Body of pancreas (tissue), 4 donors: ENCODE measurements around the gene TYROBP. TPM values are rescaled to one million over a fixed set of nuclear protein-coding genes. Genes with fewer than 3 reads are reported as not detected.

Experiments
- ATAC-seq: fragments of 150-250 bp; one replicate; pipeline ENCODE4 v1.9.1; 2016
- DNase-seq, 4 donors: peaks; one replicate each; pipeline ENCODE4 v3.0.0-alpha.2; 2019
- H3K27ac ChIP-seq, 4 donors: fragments of 200-600 bp; sonication (generic); 1 replicate in 3 of 4; 2 replicates in 1 of 4; pipeline versions ENCODE4 v1.5.1 to v1.6.1; 2016 to 2019; ENCODE audit warnings: mild to moderate bottlenecking in 1 of 4, mixed read lengths in 1 of 4, moderate library complexity in 1 of 4
- H3K27me3 ChIP-seq, 2 donors: fragments of 200-600 bp; sonication (generic); one replicate each; pipeline ENCODE4 v1.6.0; 2016; ENCODE audit warnings: mild to moderate bottlenecking in 1 of 2
- H3K36me3 ChIP-seq, 2 donors: fragments of 200-600 bp; sonication (generic); replicated peaks in 1 of 2; 2 replicates each; pipeline ENCODE4 v1.5.1; 2016; ENCODE audit warnings: low read depth in 2 of 2; ENCODE audit not compliant: insufficient read depth in 1 of 2
- H3K4me1 ChIP-seq: fragments of 200-600 bp; sonication (generic); one replicate; pipeline ENCODE4 v1.6.0; 2016
- H3K4me3 ChIP-seq, 2 donors: fragments of 200-600 bp; sonication (generic); 1 replicate in 1 of 2; 2 replicates in 1 of 2; pipeline ENCODE4 v1.5.1; 2016 to 2019
- H3K9me3 ChIP-seq, 3 donors: fragments of 200-600 bp; sonication (generic); 1 replicate in 2 of 3; 2 replicates in 1 of 3; pipeline ENCODE4 v1.5.1; 2016
- POLR2A ChIP-seq, 3 donors: fragments of 450-650 bp; IDR thresholded peaks; one replicate each; pipeline ENCODE4 v1.6.1; 2016; ENCODE audit warnings: antibody characterized with exemption in 3 of 3, mild to moderate bottlenecking in 2 of 3
- WGBS, 2 donors: methylation state at CpG; one replicate each; pipeline ENCODE4 v1.1.5; 2017; 5-methylcytosine and 5-hydroxymethylcytosine counted together
- intact Hi-C: fragments of 100-400 bp; cut with DNase I; formaldehyde crosslinking; loops from one replicate; pipeline ENCODE4 v1.15.1; 2023
- small RNA-seq: library from RNA; depleted of rRNA; stranded (forward); fragments of <200 nt; gene quantifications from one replicate; pipeline ENCODE3, GENCODE V24; 2016
- total RNA-seq, 2 donors: library from RNA; depleted of rRNA; stranded (reverse); fragments of >200 nt; gene quantifications; one replicate each; pipeline ENCODE4 v1.1.0, GENCODE V29; 2016
- TF ChIP-seq, protein P1 (sequence below), 7 experiments: fragments of 450-650 bp in 4 of 7; fragments of 200-600 bp in 3 of 7; sonication (generic) in 3 of 7; IDR thresholded peaks; one replicate each; pipeline ENCODE4 v1.5.1; 2016 to 2019; ENCODE audit warnings: antibody characterized with exemption in 7 of 7

The TYROBP gene
- total RNA-seq, 2 donors from 2014 or later: 19.2 to 38.6 TPM

DNA sequence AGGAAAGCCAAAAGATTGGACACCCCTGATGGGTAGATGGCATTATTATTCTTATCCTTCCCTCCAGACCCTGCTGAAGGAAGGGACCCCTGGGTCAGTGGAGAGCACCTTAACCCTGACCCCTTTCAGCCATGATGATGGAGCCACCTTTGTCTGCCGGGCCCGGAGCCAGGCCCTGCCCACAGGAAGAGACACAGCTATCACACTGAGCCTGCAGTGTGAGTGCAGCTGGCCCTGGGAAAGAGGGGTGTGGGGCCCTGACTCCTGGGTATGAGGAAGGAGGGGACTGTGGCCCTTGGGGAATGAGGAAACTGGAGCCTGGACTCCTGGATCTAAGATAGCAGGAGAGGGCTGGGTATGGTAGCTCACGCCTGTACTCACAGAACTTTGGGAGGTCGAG lies 48.7 kb downstream of the TYROBP start:
- intact Hi-C loops: no loop called here
- DNase-seq: peak in 2 of 4 donors; percentile 53 to 57
- Histone ChIP-seq H3K4me1 (peaks cover 61% of the 10 kb centered on the region), H3K9me3 (no peaks in the 10 kb centered on the region), H3K36me3 (peaks cover 0 to 2% of the 10 kb centered on the region in 2 donors), H3K27me3 (no peaks in the 10 kb centered on the region), H3K27ac (peak overlapping the region in 2 of 4 donors; percentile 4 to 89), H3K4me3 (no peak overlapping the region)
- no peak for TF ChIP-seq POLR2A (IDR thresholded peaks at IDR 0.05)
- TF ChIP-seq, protein P1, sequence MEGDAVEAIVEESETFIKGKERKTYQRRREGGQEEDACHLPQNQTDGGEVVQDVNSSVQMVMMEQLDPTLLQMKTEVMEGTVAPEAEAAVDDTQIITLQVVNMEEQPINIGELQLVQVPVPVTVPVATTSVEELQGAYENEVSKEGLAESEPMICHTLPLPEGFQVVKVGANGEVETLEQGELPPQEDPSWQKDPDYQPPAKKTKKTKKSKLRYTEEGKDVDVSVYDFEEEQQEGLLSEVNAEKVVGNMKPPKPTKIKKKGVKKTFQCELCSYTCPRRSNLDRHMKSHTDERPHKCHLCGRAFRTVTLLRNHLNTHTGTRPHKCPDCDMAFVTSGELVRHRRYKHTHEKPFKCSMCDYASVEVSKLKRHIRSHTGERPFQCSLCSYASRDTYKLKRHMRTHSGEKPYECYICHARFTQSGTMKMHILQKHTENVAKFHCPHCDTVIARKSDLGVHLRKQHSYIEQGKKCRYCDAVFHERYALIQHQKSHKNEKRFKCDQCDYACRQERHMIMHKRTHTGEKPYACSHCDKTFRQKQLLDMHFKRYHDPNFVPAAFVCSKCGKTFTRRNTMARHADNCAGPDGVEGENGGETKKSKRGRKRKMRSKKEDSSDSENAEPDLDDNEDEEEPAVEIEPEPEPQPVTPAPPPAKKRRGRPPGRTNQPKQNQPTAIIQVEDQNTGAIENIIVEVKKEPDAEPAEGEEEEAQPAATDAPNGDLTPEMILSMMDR (IDR thresholded peaks at IDR 0.05): no peak
- ATAC-seq: no peak
- WGBS, 2 donors: 42 to 45% methylated on average over 3 to 4 of the region's 4 CpGs

DNA sequence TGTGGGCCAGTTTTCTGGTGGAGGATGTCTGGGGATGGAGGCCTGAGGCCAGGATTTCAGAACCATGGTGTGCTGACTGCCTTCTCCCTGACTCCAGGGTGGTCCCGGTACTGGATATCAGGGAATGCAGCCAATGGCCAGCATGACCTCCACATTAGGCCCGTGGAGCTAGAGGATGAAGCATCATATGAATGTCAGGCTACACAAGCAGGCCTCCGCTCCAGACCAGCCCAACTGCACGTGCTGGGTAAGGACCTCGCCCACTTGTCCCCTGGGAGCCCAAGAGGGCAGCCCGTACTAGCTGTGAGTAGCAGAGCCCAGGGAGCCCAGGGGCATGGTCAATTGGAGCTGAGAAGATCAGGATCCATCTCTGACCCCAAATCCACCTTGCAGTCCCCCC lies 49.8 kb downstream of the TYROBP start:
- Histone ChIP-seq H3K4me3 (no peak overlapping the region), H3K4me1 (peaks cover 72% of the 10 kb centered on the region), H3K27me3 (no peaks in the 10 kb centered on the region), H3K36me3 (no peaks in the 10 kb centered on the region), H3K27ac (peak overlapping the region in 2 of 4 donors; percentile 46 to 89), H3K9me3 (no peaks in the 10 kb centered on the region)
- ATAC-seq: no peak
- no peak for TF ChIP-seq POLR2A (IDR thresholded peaks at IDR 0.05)
- TF ChIP-seq, protein P1 (IDR thresholded peaks at IDR 0.05): no peak
- no peak for DNase-seq
- intact Hi-C loops: no loop called here
- WGBS, 2 donors: 70% methylated on average over 6 of the region's 6 CpGs; no CpG with 5 or more reads in 1 of the 2 donors

DNA sequence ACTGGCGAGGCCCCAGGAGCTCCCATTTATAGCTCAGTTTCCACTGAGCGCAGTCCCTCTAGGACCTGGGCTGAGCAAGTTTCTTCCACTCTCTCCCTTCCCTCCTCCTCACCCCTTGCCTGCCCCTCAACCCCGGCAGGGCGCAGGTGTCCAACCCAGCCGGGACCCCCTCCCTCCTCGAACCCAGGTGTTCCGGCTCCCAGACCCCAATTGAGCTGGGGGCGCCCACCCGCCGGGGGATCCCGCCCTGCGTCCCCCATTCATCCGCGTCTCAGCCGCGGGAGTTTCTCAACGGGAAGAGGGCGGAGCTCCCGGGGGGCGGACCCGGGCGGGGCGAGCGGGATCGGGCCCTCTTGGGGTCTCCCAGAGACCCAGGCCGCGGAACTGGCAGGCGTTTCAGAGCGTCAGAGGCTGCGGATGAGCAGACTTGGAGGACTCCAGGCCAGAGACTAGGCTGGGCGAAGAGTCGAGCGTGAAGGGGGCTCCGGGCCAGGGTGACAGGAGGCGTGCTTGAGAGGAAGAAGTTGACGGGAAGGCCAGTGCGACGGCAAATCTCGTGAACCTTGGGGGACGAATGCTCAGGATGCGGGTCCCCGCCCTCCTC lies 51.4 kb downstream of the TYROBP start, which contains the start of gene KIRREL2:
Gene KIRREL2 (plus strand): TSS at position 366 of the 604 bp plus-strand sequence. CDS start 209 bp downstream, at position 575.
- no peaks in the 10 kb centered on the region for H3K27me3 ChIP-seq
- ATAC-seq: peak; percentile 50

More for the DNA sequence above, 51.4 kb downstream of the TYROBP start, which contains the start of gene KIRREL2:
- peaks cover 73% of the 10 kb centered on the region for H3K4me1 ChIP-seq
- intact Hi-C loops: no loop called here
- H3K4me3 ChIP-seq: peak within 1 kb of the TSS; percentile 41 to 74
- H3K27ac ChIP-seq: peak within 1 kb of the TSS; percentile 84 to 93 (median 90)
- H3K9me3 ChIP-seq: no peaks in the 10 kb centered on the region
- peak; percentile 49 to 66 (median 54) for DNase-seq
- 1 to 3% methylated on average over 10 to 36 of the region's 42 CpGs for WGBS, 2 donors
- no peaks in the 10 kb centered on the region for H3K36me3 ChIP-seq
- peak in 2 of 3 donors; percentile 25 to 45 for TF ChIP-seq POLR2A (IDR thresholded peaks at IDR 0.05)
- TF ChIP-seq, protein P1 (IDR thresholded peaks at IDR 0.05): no peak

Small RNA genes lying within 50 kb of the gene (small RNA-seq; reads per million reads assigned to genes)
- gene AF038458.1: not detected
- not detected for gene RN7SL402P

Other genes starting within 250 kb of the TYROBP start
- not detected for gene UPK1A, start 241.8 kb downstream of the TYROBP start, total RNA-seq
- gene ZBTB32, start 203.7 kb downstream of the TYROBP start, total RNA-seq: not detected
- gene KMT2B, start 190.3 kb downstream of the TYROBP start, total RNA-seq: 10 to 100 TPM; 18.7 to 31.6 TPM
- 10 to 100 TPM in 1 of 2 donors, 1 to 10 TPM in 1; 6.0 to 11.2 TPM for gene IGFLR1, start 165.8 kb downstream of the TYROBP start, total RNA-seq
- gene U2AF1L4, start 162.9 kb downstream of the TYROBP start, total RNA-seq: 10 to 100 TPM; 26.2 to 83.4 TPM
- gene PSENEN, start 162.6 kb downstream of the TYROBP start, total RNA-seq: 10 to 100 TPM; 10.6 to 21.1 TPM
- 1 to 10 TPM; 6.7 to 7.6 TPM for gene LIN37, start 159.7 kb downstream of the TYROBP start, total RNA-seq
- gene HSPB6, start 151.3 kb downstream of the TYROBP start, total RNA-seq: 100 to 1,000 TPM in 1 of 2 donors, 10 to 100 TPM in 1; 35.0 to 117 TPM
- gene PROSER3, start 150.1 kb downstream of the TYROBP start, total RNA-seq: 10 to 100 TPM in 1 of 2 donors, 1 to 10 TPM in 1; 7.3 to 14.2 TPM
- gene ARHGAP33, start 132.7 kb downstream of the TYROBP start, total RNA-seq: 10 to 100 TPM in 1 of 2 donors, 1 to 10 TPM in 1; 8.6 to 71.5 TPM
- 1 to 10 TPM in 1 of 2 donors, under 1 TPM in 1; 0.99 to 3.9 TPM for gene PRODH2, start 95.5 kb downstream of the TYROBP start, total RNA-seq
- gene NPHS1, start 55.8 kb downstream of the TYROBP start, total RNA-seq: 10 to 100 TPM; 14.0 to 33.6 TPM
- 10 to 100 TPM; 42.5 to 75.5 TPM for gene KIRREL2, start 51.4 kb downstream of the TYROBP start, total RNA-seq
- gene APLP1, start 39.7 kb downstream of the TYROBP start, total RNA-seq: 10 to 100 TPM; 40.9 to 47.0 TPM
- gene NFKBID, start 7.8 kb downstream of the TYROBP start, total RNA-seq: 1 to 10 TPM; 6.3 to 6.5 TPM
- gene HCST, start 5.8 kb downstream of the TYROBP start, total RNA-seq: 1 to 10 TPM in 1 of 2 donors, not detected in 1; 5.2 TPM
- gene LRFN3, start 28.1 kb upstream of the TYROBP start, total RNA-seq: 10 to 100 TPM; 13.2 to 14.5 TPM
- 10 to 100 TPM; 33.9 to 39.2 TPM for gene SDHAF1, start 86.9 kb upstream of the TYROBP start, total RNA-seq
- 1 to 10 TPM; 4.9 to 9.3 TPM for gene SYNE4, start 100.5 kb upstream of the TYROBP start, total RNA-seq
- gene ALKBH6, start 105.9 kb upstream of the TYROBP start, total RNA-seq: 10 to 100 TPM in 1 of 2 donors, 1 to 10 TPM in 1; 9.6 to 33.0 TPM
- gene CLIP3, start 124.6 kb upstream of the TYROBP start, total RNA-seq: 1 to 10 TPM; 3.3 to 4.9 TPM
- 1 to 10 TPM; 1.3 to 6.0 TPM for gene THAP8, start 146.0 kb upstream of the TYROBP start, total RNA-seq
- gene WDR62, start 146.6 kb upstream of the TYROBP start, total RNA-seq: under 1 TPM; 0.26 to 0.33 TPM
- not detected for gene OVOL3, start 202.8 kb upstream of the TYROBP start, total RNA-seq
- gene POLR2I, start 206.6 kb upstream of the TYROBP start, total RNA-seq: 10 to 100 TPM; 33.5 to 95.9 TPM
- 10 to 100 TPM; 49.8 to 71.3 TPM for gene TBCB, start 207.2 kb upstream of the TYROBP start, total RNA-seq
- 10 to 100 TPM; 53.7 to 56.0 TPM for gene CAPNS1, start 231.8 kb upstream of the TYROBP start, total RNA-seq
- 10 to 100 TPM in 1 of 2 donors, 1 to 10 TPM in 1; 1.6 to 29.0 TPM for gene COX7A1, start 244.2 kb upstream of the TYROBP start, total RNA-seq